Renal cortical epithelial cell (primary cell): ENCODE data around the gene CYSLTR2. TPM values are rescaled to one million over a fixed set of nuclear protein-coding genes. Genes with fewer than 3 reads are reported as not detected.

ENCODE experiments used
- DNase-seq: peaks from one replicate; pipeline ENCODE4 v3.0.0-alpha.2; 2011; ENCODE audit warnings: low read depth
- total RNA-seq: library from RNA; depleted of rRNA; stranded (reverse); fragments of >200 nt; gene quantifications from 2 replicates; pipeline ENCODE4 v1.2.3, GENCODE V29; 2014

The CYSLTR2 gene, protein sequence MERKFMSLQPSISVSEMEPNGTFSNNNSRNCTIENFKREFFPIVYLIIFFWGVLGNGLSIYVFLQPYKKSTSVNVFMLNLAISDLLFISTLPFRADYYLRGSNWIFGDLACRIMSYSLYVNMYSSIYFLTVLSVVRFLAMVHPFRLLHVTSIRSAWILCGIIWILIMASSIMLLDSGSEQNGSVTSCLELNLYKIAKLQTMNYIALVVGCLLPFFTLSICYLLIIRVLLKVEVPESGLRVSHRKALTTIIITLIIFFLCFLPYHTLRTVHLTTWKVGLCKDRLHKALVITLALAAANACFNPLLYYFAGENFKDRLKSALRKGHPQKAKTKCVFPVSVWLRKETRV
- 0.50 TPM in 1 of 2 replicates, not detected in the other for total RNA-seq

DNA sequence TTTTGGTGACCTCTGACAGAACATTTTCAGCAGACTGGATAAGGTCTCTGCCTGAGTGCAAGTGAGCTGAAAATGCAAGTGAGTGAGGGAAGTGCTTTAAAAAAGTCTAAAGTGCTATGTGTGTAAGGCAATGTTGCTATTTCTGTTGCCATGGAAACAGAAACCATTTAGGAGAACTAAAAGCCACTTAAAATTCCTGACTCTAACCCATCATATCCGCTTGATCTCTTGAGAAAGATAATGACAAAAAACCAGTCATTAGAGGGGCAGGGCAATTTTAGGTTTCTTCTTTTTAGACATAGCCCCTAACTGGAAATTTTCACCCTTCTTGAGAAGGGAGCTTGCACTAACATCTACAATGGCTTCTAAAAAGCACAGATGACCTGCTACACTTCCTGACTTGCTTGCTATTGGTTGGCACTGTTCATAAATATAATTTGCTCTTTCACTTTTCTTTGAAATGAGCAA lies at the start of gene CYSLTR2:
TSS of gene CYSLTR2 (plus strand) at position 458 of the 468 bp plus-strand sequence. CDS start 52,889 bp downstream, outside the sequence.
- DNase-seq, result peak; percentile 72

DNA sequence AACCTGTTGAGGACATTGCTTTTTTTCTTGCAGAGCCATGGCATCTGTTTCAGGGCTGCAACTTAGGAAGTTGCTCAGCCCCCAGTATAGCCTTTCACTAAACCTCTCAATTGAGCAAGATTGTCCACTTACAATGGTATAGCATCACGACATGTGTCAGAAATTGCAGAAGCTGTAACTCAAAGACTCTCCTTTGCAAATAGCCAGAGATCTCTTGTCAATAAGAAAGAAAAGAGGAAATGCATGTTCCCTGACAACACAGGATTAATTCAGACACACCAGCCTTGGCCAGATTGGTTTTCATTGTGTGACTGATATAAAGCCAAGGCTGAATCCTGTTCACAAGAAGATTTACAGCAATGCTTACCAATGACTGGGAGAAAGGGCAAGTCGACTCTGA lies 38.7 kb upstream of the CYSLTR2 start:
- DNase-seq, result no peak

DNA sequence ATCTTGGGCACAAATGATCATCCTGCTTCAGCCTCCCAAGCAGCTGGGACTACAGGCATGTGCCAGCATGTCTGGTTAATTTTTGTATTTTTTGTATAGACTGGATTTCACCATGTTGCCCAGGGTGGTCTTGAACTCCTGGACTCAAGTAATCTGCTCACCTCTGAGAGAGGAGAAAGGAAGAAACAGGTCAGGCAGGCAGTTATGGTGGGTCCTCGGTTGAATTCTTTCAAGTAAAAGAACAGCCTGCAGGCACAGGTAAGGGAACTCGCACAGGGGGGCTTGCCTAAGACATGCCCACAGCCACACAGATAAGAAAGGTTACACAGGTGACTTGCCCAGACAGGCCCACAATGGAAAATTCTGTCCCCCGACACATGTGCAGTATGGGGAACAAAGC lies 34.8 kb upstream of the CYSLTR2 start:
- DNase-seq, result no peak

DNA sequence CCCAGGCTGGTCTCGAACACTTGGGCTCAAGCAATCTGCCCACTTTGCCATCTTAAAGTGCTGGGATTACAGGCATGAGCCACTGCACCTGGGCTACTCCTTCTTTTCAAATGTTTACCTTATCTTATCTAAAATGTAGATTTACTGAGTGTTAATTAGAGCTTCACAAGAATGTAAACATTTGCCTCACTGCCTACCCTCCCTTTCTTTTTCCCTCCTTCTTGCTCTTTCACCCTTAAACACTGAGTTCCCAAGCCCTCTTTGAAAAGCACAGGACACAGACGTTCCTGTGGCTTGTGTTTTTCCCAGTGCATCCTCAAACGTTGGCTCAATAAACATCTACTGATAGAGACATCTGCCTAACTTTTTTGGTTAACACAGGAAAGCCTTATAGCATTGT lies 32.7 kb upstream of the CYSLTR2 start:
- DNase-seq, result no peak

DNA sequence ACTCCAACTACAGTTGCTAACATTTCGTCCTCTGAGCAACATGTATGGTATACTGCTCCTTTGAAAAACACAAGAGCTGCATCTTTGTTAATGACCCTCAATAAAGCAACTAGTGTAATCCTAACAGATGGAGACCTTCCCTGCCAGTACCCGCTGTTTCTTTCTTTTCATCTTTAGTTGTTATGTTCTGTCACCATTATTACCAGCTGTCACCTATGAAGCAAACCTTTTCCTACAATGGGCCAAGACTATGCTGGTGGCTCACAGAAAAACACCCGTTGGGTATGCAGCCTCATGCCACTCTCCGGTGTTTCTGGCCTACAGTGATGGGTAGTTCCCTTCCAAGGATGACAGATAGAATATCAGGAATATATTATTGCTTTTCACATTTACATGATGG lies 29.7 kb upstream of the CYSLTR2 start:
- DNase-seq, result no peak

DNA sequence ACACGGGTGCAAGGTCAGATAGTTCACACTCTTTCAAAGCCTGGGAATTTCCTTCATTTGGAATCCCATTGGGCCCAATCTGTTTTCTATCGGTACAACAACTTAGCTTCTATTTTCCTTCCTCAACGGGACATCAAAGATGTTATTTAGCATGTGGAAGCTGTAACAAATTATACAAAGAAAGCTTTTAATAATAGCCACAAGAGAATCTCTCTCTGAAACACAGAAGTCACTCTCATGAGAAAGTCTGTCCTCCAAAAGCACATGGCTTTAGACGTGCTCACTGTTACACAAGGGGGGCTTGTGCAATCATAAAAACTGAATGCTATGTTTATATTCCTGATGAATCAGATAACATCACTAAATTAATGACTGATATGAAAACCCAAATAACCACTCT lies 28.9 kb upstream of the CYSLTR2 start:
- DNase-seq, result no peak

DNA sequence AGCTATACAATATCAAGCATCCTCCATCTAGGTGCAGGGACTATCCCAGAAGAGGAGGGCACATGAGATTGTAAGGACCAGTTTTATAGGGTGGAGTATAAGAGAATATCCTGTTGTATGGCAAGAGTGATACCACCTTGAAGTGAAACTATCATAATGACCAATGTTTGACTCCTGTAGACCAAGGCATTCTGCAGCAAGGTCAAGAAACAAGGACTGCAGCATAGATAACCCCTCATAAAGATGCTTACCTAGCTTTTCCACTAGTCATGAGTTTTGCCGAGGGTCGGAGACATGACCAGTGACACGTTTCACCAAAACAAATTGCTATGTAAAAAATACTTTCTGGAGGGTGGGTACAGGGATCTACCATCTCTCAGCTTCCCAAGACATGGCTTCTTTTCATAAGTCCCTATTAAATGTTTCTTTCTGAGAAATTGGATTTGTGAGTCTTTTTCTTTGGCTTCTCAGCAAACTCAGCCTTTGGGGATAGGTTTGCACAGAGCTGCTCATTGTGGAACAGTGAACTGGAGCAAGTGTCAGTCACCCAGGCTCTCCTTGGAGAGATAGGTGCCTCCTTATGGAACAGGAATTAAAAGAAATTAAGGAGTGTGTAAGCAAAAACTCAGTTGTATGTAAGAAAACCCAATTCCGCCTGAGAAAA lies 28.2 kb upstream of the CYSLTR2 start:
- DNase-seq, result peak; percentile 33

DNA sequence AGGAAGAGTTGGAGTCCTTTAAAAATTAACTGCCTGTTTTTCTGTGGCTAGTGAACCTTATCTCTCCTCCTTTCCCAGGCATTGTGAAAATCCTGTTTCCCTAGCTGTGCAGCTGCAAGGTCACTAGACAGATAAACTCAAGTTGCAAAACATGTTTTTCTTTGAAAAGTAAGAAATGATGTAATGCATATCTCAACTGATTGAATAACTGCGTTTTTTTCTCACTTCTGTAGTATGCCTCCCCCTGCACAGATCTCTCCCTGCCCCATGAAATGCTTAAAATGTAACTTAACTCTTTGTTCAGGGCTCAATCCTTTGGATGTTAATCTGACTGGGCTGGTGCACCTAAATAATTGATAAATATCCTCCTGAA lies 27.7 kb upstream of the CYSLTR2 start:
- peak; percentile 96 for DNase-seq

DNA sequence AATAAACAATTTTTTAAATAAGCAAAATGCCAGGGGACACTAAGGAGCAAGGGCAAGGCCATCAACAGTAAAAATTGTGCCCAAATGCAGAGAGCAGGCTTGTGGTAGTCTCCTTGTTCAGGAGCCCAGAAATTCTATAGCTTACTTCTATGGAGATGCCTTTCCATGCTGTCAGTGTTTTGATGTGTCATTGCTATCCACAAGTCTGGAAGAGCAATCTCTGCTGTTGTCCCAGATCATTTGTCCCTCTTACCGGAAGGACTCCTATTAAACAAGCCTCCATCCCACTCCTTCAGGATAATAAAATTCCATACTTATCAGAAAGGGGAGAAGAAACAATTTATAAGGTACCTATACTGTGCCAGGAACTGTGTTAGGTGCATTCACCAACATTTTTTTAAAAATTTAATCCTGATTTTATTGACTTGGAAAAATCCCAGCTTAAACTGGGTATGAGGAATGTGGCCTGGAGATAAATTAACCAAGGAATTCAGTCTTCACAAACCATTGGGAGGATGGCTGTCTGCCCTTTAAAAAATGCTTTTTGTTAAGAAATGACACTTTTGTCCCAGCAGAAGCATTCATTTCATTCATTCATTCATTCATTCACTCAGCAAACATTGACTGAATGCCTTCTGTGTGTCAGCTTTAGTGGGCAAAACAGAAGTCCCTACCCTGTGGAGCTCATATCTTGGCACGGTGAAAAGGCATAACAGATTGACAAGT lies 26.8 kb upstream of the CYSLTR2 start:
- DNase-seq, result peak; percentile 59

DNA sequence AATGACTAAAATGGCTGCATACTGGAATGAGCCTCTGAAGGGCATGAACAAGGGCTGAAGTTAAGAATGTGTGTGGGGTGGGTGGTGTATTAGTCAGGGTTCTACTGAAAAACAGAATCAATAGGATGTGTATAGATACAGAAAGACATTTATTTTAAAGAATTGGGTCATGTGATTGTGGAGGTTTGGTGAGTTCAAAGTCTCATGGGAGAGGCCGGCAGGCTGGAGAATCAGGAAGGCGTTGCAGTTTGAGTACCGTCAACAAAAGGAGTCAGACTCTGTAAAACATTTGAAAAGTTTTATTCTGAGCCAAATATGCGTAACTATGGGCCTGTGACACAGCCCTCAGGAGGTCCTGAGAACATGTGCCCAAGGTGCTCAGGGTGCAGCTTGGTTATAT lies 24.5 kb upstream of the CYSLTR2 start:
- DNase-seq, result no peak

DNA sequence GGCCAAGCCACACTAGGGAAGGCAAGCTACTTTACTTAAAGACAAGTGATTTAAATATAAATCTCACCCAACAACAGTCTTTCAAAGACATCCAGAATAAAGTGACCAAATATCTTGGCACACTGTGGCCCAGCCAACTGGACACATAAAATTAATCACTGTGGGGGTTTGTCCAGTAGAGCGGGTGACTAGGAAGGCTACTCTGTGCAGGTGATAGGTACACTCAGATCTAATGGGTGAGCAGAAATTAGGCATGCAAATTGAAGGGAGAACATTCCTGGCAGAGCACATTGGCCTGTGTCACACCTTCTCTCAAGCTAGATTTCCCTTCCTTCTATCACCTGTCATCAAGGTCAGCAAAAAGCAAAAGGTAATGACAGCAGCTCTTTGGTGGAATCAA lies 23.4 kb upstream of the CYSLTR2 start:
- DNase-seq, result no peak

DNA sequence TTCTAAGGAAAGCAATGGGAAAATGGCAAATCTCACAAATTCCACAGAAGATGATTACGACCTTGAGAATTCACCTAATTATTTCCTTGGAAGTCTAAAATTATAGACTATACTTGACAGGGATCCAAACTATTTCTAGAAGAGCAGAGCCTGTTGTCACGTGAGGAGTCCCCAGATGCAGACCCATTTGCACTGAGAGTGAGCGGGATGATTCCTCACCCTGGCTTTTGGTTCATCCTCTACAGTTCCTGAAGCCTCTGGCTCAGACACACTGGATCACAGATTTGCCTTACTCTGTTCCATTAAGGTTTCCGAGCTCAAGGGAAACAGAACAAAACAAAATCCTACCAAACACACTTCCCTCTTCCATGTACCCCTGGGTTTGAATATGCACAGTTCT lies 23.0 kb upstream of the CYSLTR2 start:
- DNase-seq, result no peak

DNA sequence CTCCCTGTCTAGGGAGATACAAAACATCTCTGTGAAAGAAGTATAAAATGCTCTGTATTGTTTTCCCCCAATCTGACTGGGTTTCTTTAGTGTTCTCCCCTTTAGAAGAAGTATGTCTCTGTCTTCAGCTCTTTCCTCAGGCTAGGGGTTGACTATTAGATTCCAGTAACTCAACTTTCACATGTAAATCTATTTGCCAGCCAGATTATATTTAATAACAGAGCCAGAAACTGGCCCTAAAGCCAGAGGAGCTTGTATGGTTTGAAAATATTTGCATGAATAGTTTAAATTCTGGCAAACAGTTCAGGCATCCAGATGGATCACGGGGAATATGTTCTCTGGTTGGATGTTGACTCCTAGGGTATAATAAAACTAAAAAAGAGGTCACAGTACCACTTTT lies 22.3 kb upstream of the CYSLTR2 start:
- DNase-seq, result no peak

DNA sequence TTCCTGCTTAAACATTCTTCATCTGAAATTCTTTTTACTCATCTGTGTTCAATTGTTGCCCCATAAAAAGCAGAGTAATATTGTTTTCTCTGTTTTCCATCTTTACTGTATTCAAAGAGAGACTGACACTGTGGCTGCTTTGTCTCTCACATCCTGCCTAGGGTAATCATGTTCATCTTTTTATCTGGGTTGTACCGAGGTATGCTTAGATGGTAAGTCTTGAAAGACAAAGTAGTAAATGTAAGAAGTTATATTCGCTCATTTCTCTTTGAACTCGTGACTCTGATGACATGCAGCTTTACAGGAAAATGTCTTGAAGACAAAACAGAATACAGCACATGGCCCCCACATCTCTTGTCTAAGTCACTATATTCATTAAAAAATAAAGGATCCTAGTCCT lies 20.0 kb upstream of the CYSLTR2 start:
- no peak for DNase-seq

DNA sequence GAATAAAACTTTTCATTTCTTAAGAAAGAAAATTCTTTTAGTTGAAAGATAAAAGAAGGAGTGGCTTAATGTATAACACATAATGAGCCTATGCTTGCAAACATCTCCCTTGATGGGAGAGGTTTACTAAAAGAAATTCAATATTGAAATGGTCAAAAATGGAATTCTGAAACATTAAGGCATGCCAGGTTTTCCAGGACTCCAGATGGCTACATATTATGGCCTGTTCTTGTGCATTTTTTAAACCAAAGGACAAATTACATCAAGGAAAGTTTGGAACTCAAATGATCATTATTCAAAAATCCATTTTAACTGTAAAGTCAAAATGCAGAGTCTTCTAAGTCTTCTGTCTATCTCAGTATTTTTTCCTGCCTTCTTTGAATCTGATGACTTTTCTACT lies 19.1 kb upstream of the CYSLTR2 start:
- DNase-seq, result no peak

DNA sequence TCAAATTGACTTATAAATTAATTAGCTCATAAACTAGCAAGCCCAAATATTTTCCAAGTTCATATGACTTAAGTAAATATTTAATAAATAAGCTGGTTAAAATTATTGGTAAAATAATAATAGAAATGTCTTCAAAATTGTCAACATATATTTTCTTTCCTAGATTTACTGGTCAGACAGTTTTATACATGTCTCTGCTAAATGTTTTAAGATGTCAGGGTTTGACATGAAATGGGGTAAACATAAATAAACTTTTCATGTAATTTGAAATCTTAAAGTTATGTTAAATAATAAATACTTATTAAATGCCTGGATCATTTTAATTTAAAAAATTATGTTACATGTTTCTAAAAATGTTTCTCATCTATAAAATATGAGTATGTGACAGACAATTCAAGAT lies 18.3 kb upstream of the CYSLTR2 start:
- DNase-seq, result no peak

DNA sequence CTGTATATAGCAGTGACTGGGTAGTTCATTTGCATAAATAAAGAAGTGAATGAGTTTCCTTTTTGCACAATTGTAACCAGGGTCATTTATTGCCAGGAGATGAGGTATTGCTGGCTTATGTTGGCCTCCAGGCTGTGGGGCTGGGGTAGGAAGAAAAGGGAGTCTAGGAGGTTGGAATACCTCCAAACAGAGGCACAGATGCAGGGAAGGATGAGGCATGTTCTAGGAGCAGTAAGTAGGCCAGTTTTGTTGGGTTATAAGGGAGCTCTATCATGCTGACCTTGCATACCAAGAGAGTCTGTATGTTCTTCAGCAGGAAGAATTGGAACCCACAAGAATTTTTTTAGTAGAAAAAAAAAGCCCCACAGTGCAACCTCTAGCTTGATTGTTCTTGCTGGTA lies 17.2 kb upstream of the CYSLTR2 start:
- DNase-seq, result peak; percentile 84

DNA sequence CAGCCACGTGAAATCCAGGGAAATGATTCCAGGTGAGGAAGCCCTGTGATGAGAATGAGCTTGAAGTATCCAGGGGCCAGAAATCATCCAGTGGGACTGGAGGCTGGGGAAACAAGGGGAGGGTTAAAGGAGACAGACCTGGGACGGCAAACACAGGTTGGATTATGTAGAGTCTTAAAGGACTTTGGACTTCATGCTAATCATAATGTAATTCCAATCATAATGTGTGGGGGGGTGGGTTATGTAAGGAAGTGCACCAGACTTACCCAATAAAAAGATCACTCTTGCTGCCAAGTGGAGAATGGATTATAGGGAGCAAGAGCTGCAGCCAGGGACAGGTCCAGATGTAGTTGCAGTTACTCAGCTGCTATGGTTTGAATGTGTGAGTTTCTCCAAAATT lies 16.1 kb upstream of the CYSLTR2 start:
- no peak for DNase-seq

DNA sequence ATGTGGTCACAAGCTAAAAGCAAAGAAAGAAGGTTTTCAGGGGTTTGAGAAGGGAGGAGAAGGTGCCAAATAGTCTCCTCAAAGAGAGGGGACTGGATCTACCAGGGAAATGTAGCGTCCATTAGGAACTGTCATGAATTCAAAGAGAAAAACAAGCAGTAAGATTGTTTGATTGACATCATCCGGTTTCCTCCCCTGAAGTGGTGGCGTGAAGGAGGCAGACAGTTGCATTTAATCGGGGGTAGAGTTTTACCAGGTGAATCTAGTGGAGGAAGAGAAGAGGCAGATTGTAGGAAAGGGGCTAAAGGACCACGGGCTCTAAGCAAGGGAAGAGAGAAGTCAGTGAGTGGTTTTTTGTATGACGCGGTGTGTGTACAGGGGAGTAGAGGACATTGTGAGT lies 13.0 kb upstream of the CYSLTR2 start:
- DNase-seq, result no peak

DNA sequence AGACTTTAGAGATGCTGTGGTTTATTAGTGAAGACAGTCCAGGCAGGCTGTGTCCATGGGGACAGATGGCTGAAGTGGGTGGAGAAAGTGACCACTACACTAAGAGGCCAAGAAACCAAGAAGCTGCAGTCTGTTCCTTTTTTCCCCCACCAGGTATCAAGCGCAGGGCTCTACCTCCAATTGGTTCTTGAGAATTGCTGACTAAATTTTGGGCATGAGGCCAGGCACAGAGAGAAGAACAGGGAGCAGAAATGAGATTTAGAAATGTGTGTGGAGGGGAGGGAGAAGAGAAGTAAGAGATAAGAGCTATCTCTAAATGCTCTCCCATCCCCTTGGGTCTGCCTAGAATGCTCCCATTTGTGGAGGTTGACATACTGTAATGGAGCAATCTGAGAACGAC lies 12.3 kb upstream of the CYSLTR2 start:
- no peak for DNase-seq

DNA sequence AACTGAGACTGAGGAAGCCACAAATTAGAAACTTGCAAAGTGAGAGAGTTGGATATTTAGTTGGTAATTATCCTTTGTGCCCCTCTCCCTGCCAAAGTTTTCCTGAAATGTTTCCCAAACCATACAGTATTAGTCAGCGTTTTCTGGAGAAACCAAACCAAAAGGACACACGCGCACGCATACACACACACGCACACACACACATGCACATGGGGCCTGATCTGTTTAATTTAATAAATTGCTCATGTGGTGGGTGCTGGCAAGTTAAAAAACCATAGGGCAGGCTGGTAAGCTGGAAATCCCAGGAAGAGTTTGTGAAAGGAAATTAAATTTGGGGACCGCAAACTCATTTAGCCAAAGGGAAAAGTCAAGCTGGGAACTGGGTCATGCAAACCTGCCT lies 11.7 kb upstream of the CYSLTR2 start:
- DNase-seq, result no peak

DNA sequence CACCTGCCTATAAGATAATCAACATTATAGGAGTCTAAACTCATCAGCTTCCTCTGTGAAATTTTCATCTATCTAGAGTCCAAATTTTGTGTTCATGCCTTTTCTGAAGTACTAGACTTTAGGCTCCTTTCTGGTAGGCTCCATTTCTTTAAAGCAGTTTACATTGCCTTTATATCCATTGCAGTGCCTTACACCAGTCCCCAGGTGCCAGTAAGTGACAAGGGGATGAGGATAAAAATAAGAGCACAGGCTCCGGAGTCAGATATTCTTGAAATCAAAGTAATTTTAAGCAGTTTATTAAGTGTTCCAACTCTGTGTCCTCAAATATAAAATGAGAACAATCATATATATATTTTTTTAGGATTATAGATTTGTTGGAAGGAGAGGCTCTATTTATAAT lies 10.6 kb upstream of the CYSLTR2 start:
- no peak for DNase-seq

DNA sequence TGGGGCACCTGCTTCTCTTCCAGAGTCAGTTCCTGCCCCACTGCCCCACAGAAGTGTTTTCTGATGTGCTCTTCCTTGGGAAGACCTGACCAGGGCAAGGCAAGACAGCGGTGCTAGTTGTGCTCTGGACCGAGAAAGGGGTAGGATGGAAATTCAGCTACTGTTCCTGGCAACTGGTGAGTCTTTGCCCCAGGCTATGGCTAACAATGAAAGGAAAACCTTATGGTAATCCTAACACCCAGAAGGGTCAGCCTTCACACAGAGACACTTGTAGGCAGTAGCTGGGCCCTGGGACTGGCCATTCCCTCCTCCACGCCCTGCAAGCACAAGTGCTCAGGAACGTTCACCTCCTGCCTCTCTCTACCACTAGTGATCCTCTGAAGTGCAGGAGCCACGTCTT lies 9.6 kb upstream of the CYSLTR2 start:
- DNase-seq, result no peak
